Measurements from ENCODE around the gene RCSD1. TPM values are rescaled to one million over a fixed set of nuclear protein-coding genes. Genes with fewer than 3 reads are reported as not detected.
"Not testable (repeated sequence)": the region's sequence is repeated elsewhere in the genome, so short reads cannot be mapped to it uniquely, and the experiment has no call there.

RCSD1 gene
- total RNA-seq, 1 donor from 2014 or later, result 12.7 TPM

- DNase-seq (ENCODE audit: low spot score), result no peak
Observed at GRCh38 chr1:167734841-167735240, 104.8 kb downstream of the RCSD1 start.

- DNase-seq (ENCODE audit: low spot score), result no peak
Observed at GRCh38 chr1:167737169-167737568, 107.1 kb downstream of the RCSD1 start.

GRCh38 chr1:167738158-167738557, 108.1 kb downstream of the RCSD1 start:
- no peak for DNase-seq (ENCODE audit: low spot score)

- no peak for DNase-seq (ENCODE audit: low spot score)
Observed at GRCh38 chr1:167739752-167740151, 109.7 kb downstream of the RCSD1 start.

GRCh38 chr1:167741103-167741502, 111.1 kb downstream of the RCSD1 start:
- DNase-seq (ENCODE audit: low spot score), result not testable (repeated sequence)

- DNase-seq (ENCODE audit: low spot score), result not testable (repeated sequence)
Observed at GRCh38 chr1:167742392-167743057, 112.5 kb downstream of the RCSD1 start.

- no peak for DNase-seq (ENCODE audit: low spot score)
Observed at GRCh38 chr1:167744901-167745300, 114.9 kb downstream of the RCSD1 start.

GRCh38 chr1:167746013-167746672, 116.1 kb downstream of the RCSD1 start:
- no peak for DNase-seq (ENCODE audit: low spot score)

GRCh38 chr1:167746988-167747655, 117.1 kb downstream of the RCSD1 start:
- no peak for DNase-seq (ENCODE audit: low spot score)

- DNase-seq (ENCODE audit: low spot score), result no peak
Observed at GRCh38 chr1:167747988-167748387, 118.0 kb downstream of the RCSD1 start.

- DNase-seq (ENCODE audit: low spot score), result no peak
Observed at GRCh38 chr1:167748906-167749305, 118.9 kb downstream of the RCSD1 start.

- DNase-seq (ENCODE audit: low spot score), result no peak
Observed at GRCh38 chr1:167749741-167750140, 119.7 kb downstream of the RCSD1 start.

- no peak for DNase-seq (ENCODE audit: low spot score)
Observed at GRCh38 chr1:167750641-167751040, 120.6 kb downstream of the RCSD1 start.

GRCh38 chr1:167751676-167752075, 121.6 kb downstream of the RCSD1 start:
- DNase-seq (ENCODE audit: low spot score), result no peak

- no peak for DNase-seq (ENCODE audit: low spot score)
Observed at GRCh38 chr1:167752219-167752985, 122.4 kb downstream of the RCSD1 start.

GRCh38 chr1:167755654-167756053, 125.6 kb downstream of the RCSD1 start:
- DNase-seq (ENCODE audit: low spot score), result no peak

Other genes starting within 250 kb of the RCSD1 start
- 2.1 TPM for gene CD247, start 111.7 kb upstream of the RCSD1 start, total RNA-seq
- gene CREG1, start 76.5 kb upstream of the RCSD1 start, total RNA-seq, result 185 TPM
- gene MPZL1, start 91.8 kb downstream of the RCSD1 start, total RNA-seq, result 132 TPM

All from mesenteric fat pad (tissue), 1 donor.